Eye (tissue), 1 donor: ENCODE results near the gene NELL1.

Source experiments
- DNase-seq: peaks from one replicate; pipeline ENCODE4 v3.0.0-alpha.2; 2015

The NELL1 gene

DNA sequence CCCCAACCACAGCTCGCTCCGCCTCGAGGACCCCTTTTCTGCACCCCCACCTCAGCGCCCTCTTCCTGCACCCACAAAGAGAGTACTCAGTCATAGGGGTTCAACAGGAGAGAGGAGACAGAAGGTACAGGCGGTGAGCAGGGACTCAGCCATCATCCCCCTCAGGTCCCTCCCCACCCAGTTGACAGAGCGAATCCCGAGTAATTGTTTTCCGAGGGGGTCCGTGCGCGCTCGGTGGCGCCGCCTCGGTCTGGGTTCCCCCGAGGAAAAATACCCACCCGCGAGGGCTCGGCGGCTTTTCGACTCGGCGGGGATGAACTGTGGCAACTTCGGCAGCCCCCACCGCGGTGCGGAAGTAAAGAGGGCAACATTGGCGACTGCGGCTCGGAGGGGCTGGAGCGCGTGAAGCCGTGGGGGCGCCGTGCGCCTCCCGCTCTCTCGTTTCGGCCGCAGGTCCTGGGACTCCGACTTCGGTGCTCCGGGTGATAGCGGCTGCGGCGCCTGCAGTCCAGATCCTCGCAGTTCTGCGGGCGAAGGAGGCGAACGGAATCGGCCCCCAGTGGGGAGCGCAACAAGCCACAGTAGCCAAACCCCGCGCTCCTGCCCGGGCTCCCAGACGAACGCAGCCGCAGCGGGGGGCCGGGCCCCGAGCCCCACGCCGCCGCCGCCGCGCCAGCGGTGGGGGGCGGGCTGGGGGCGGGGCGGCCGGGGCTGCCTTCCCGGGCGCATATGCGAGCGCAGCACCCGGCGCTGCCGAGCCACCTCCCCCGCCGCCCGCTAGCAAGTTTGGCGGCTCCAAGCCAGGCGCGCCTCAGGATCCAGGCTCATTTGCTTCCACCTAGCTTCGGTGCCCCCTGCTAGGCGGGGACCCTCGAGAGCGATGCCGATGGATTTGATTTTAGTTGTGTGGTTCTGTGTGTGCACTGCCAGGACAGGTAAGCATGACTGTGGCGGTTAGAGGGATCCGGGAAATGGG lies at the start of gene NELL1:
NELL1 (plus strand) TSS at position 743 of the 976 bp plus-strand sequence.
- DNase-seq = peak; percentile 48

DNA sequence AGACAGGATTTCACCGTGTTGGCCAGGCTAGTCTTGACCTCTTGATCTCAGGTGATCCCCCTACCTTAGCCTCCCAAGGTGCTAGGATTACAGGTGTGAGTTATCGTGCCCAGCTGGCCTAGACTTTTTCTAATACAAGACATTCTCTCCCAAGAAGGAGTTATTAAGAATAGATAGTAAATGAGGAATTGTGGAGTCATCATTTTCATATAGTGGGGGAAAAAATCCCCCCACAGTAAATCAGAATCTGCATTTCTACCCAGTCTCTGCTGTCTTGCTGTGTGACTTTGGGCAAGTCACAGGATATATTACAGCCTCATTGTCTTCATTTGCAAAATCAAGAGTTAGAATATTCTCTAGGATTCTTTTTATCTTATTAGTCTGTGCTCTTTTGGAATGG lies 48.4 kb upstream of the NELL1 start:
- DNase-seq = no peak

DNA sequence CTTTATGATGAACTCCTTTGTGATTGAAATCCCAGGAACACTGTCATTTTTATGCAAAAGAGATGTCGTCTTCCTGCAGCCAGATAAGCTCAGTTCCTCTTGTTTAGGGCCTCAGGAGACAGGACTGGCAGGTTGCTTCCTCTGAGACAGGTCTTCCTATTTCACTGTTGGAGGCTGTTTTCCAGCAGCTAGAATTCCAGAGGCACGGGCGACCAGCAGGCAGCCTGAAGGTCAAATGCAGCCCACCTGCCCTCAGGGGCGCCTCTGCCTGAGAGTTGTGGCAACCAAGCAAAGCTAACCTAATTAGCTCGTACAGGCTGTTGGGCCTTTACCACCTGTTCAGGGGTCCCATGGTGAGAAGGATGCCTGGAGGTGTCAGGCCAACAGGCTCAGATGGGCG lies 47.7 kb upstream of the NELL1 start:
- DNase-seq = no peak

DNA sequence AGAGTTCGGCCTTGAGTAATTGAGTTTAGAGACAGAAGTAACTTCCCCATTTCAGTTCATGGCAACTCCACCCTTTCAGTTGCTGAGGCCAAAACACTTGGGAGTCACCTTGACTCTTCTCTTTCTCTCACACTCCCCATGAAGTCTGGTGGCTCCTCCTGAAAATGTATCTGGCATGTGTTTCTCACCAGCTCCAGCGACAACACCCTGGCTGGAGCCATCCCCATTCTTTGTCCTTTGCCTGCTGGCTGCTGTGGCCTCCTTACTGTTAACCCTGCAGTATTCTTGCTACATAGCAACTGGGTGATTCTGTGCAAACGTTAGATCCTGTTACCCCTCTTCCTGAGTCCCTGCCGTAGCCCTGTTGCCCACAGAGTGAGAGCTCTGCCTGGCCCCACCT lies 46.1 kb upstream of the NELL1 start:
- DNase-seq = no peak

DNA sequence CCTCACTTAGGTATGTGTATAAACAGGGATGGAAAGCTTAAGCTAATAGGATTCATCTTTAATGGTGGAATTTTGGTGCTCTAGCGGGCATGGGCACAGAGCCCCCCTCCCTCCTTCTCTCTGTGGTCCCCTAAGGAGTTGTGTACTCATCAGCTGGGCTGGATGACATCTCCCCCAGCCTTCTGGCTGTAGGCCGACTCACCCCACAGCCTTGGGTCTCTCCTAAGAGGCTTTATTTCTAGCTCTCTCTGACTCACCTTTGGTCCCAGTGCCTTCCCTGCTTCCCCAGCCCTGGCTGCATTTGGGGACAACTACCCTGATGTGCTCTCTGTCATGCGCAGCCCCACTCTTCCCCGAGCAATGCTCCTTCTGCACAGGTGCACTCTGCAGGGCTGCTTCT lies 43.1 kb upstream of the NELL1 start:
- DNase-seq = no peak

DNA sequence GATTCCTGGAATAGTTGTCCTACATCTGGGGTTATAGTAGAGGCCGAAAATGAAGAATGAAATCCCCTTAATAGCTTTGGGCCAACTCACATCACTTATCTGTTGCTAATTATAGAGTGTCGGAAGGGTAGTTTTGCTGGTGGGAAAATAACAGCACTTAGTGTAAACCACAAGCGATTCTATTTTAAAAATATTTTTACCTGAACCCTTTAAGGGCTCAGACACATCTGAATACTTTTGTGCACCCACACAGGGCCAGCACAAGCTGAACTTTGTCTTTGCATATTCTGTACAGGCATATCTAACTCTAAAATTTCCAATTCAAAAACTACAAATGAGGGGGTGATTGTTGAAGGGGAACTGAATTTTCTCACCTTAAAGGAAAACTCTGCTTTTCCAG lies 42.4 kb upstream of the NELL1 start:
- DNase-seq = no peak

DNA sequence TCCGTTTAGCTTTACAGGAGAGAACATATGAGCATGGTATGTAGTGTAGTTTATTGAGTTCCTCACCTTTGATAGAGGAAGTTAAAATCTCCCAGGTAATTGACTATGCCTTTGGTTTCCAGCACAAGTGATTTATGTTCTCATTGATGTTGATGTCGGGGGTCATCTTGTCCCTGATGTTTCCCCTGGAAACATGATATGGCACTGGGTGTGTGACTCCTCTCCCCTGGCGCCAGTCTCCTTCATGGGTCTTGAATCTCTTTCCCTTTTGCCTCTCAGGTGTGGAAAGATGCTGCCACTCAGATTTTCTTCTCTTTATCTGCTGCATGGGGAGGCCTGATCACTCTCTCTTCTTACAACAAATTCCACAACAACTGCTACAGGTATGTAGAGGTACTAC lies 41.7 kb upstream of the NELL1 start:
- no peak for DNase-seq

DNA sequence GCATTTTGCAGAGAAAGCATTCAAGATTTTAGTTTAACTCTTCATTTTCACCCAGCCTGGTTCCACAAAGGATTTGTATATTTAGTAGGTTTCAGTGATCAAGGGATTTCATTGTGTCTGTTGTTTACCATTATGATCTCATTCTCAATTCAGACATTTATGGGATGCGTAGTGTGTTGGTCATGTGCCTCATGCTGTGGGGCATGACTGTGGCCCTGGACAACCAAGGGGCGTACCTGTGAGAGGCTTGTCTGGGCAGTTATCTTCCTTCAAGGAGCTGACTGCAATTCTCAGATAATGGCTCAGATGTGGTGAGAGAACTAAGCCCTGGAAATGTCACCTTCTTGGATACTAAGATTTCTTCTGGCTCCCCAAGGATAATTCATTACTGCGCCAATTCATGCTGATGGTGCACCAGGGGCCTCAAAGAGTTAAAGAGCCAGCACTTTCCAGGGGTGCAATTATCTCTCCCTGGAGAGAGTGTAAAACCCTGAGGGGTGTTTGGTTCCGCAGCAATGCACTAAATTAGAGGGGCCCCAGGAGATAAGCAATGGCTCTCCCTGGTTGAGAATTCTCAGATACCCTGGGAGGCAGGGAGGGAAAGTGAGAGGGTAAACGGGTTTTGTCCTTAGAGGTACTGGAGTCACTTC lies 37.7 kb upstream of the NELL1 start:
- no peak for DNase-seq

DNA sequence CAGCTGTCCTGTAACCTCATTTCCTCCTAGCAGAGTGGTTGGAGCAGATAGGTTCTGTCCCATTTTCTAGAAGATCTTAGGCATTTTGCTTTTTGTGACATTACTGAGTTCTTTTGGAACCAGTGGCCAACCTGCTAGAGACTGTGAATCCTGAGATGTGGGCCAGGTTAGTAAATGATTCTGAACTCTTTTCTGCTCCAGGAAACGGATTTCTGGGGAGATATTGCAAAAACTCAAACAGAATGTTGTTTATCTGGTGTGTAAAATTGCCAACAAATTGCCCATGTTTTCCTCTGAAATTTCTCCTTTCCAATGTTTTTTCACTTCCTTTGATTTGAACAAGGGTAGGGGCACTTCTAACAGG lies 37.2 kb upstream of the NELL1 start:
- no peak for DNase-seq

DNA sequence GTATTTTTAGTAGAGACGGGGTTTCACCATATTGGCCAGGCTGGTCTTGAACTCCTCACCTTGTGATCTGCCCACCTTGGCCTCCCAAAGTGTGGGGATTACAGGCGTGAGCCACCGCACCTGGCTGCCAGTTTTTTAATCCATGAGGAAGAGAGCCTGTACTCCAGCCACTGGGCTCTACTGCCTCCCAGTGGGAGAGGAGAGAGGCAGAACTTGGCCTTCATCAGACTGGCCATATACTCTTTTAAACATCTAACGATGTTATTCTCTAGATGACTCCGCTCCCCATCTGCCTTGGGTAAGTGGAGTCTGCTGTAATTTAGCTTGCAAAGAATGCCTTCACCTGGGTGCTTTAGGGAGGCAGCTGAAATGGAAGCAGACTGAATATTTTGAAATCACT lies 35.3 kb upstream of the NELL1 start:
- no peak for DNase-seq

DNA sequence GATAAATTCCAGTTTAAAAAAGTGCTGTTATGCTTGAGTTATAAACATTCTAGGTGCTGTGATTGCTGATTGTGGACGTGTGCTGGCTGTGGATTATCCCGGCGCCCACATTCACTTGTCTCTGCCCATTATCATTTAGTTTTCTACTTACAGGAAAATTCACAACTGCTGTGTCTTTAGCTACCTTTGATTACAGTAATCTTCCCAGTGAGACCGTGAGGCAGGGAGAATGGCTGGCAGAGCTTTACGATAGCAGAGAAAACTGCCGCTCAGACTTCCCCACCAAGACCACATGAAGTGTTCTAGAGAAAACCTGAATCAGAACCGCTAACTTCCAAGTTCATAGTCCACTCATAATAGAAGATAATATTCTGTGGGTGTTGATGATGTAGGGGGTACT lies 34.6 kb upstream of the NELL1 start:
- DNase-seq = no peak

DNA sequence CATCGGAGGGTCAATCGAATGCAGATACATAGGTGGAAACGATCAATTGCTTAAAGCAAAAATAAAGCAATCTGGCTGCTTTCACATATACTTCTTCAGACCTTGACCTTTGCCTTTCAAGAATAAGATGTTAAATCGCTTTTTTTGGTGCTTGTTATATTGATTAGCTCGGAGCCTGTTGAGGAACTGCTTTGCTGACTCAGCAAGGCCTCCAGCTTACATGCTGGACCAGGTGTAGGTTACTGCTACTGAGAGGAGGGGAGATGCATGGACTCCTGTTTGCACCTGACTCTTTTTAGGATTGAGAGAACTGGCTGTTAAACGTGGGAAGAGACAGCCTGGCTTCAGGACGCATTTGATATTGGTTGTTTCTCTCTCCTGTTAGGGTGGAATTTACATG lies 31.3 kb upstream of the NELL1 start:
- no peak for DNase-seq

DNA sequence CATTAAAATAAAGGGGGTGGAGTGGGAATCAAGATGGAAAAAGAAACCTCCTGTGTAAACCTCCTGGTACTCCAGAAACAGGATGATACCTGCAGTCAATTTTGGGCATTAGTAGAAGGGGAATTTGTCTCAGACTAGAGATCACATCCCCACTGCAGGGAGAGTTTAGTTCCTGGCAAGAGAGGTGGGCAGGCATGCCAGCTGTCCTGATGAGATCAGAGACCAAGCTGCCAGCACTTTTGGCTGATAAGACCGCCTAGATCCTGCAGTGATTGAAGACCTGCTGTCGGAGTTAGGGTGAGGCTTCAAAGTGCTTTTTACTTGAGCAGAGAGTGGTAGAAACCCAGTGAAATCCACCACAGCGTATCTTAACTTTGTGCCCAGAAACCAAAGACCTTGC lies 29.7 kb upstream of the NELL1 start:
- DNase-seq = no peak

DNA sequence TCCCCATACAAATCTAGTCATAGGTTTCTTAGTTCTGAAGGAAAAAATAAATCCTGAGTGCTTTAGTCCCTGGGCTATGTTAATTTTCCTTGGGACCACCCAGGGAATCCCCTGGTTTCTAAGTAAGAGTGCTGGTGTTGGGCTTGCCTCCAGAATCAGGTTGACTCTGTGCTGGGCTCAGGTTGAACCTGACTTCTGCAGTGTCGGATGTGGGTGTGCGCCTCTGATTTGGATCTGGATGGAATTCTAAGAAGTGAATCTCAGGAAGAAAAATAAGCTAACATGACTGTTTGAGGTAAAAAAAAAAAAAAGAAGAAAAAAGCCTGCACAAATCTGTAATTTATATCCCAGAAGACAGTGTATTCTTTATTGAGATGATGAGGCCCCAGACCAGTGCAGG lies 29.0 kb upstream of the NELL1 start:
- DNase-seq = no peak

DNA sequence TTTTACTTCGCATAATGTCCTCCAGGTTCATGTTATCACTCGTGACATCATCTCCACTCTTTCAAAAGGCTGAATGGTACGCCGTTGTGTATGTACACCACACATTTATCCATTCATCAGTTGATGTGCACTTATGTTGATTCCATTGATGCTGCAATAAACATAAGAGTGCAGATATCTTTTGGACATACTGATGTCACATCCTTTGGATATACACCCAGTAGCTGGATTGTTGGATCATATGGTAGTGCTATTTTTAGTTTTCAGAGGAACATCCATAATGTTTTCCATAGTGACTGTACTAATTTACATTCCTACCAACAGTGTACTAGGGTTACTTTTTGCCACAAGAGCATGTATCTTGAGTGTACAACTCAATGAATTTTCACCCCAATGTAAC lies 25.0 kb upstream of the NELL1 start:
- no peak for DNase-seq

DNA sequence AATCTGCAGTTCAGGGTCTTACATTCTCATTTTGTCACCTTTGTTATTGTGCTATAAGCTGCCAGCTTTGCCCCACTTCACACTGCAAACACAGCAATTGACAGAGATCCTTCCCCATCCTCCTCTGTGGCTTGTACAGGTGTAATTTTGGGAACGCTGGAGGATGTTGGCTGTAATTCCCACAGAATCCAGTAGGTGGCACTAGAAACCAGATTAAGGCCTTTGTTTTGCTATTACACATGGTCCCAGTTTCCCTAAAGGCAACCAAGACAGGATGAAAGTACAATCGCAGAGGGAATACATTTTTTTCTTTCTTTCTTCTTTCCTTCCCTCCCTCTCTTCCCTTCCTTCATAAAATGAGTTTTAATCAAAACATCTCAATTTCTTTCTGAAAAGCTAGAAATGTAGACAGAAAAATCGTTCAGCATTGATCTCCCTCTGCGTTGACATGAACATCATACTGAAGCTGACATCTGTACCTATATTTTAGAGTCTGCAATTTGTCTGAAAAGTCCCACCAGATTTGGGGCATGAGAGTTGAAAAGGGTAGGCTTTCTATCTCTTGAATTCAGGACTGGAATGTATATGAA lies 21.3 kb upstream of the NELL1 start:
- peak; percentile 89 for DNase-seq

DNA sequence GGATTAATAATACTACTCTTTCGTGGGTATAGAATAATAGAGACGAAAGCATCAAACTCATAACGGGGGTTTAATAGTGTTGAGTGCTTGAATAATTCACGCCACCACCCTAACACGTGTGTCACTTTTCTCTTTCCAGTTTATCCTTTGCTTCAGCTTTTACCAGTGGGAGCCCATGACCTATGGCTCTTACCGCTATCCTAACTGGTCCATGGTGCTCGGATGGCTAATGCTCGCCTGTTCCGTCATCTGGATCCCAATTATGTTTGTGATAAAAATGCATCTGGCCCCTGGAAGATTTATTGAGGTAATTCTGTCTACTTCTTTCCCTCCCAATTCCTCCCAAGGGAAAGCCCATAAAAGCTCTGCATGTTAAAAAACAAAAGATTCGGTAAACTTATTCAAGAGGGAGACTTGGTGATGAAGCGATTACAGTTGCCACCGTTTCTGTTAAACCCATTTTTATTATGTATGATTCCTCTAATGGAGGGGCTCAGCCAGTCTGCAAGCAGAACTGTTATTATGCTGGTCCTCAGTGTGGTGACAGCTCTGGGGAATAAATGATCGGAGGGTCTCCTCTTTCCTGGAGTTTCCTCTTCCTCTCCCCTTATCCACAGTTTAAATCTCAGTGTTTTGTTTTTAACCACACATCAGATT lies 17.1 kb upstream of the NELL1 start:
- DNase-seq = no peak

DNA sequence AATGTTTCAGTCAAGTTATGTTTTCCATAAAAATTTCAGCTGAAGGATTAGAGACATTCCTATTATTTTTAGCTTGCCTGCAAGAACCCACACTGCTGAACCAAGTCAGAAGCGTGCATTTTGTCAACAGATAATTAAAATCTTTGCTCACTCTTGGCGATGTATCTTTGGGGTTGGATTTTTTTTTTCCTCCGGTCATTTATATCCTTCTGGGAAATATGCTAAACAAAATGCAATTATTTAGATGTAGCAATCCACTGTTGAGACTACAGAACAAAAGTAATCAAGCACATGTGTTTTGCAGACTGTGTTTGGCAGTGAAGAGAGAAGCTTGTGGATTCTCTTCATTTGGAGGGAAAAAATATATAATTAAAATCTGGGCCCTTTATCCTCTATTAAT lies 15.3 kb upstream of the NELL1 start:
- DNase-seq = peak; percentile 27

DNA sequence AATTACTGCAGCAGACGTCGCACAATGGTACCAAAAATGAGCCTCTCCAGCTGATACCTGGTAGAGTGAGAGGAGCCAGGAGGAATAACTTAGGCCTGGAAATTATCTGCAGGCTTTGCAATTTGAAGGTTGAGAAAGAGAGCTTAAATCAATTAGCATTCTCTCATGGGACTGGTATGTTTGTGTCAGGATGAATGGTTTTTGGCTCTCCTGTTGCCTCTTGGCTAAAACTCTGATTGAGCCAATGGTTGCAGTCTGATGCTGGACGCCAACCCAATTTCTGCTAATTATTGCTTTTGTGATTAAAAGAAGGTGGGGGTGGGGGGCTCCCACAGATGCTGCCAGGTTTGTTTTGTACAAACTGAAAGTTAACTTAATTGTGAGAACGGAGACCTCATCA lies 12.5 kb upstream of the NELL1 start:
- DNase-seq = no peak

DNA sequence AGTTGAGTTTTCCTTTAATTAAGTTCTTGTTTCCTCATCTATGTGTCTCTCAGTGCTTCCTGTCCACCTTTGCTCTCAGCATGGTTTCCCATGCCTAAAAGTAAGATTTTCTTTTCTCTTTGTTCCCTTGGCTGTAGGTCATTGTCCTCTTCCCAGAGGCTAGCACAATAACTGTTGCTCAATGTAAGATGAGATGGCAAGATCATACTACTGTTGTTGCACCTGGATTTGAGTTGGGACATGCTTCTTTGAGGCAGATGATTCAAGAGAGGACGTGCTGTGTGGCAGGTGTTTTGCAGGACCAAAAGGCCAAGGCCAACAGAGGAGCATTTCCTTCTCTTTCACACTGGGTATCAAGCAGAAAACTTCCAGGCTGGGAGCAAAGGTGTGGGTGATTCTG lies 11.3 kb upstream of the NELL1 start:
- no peak for DNase-seq

DNA sequence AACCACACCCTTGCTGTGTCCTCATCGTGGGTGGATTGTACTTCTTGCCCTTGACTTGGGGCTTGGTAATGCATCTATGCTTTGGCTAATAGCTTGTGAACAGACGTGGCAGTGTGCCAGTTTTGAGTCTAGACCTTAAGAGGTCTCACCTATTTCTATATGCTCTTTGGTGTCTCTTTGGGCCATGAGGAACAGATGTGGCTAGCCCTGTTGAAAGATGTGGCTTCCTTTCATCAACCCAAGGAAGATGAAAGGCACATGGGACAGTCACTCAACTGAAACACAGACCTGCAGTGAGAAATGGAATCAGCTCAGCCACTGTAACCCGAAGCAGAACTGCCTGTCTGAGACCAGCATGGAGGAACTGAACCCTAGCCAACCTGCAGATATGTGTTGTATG lies 7.9 kb upstream of the NELL1 start:
- no peak for DNase-seq

DNA sequence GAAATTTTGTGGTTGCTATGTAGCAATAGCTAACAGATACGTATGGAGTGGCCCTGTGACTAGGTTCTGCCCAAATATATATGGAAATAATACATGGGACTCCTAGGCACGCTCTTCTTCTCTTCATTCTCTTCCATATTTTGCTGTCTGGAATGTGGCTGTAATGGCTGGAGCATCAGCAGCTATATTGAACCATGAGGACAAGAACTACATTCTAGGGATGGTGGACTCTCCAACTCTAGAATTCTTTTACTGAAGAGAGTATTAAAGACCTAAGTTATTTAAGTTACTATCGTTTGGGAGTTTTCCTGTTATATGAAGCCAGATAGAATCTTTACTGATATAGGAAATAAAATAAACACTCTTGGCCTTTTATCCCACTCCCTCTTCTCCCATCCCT lies 7.5 kb upstream of the NELL1 start:
- no peak for DNase-seq

DNA sequence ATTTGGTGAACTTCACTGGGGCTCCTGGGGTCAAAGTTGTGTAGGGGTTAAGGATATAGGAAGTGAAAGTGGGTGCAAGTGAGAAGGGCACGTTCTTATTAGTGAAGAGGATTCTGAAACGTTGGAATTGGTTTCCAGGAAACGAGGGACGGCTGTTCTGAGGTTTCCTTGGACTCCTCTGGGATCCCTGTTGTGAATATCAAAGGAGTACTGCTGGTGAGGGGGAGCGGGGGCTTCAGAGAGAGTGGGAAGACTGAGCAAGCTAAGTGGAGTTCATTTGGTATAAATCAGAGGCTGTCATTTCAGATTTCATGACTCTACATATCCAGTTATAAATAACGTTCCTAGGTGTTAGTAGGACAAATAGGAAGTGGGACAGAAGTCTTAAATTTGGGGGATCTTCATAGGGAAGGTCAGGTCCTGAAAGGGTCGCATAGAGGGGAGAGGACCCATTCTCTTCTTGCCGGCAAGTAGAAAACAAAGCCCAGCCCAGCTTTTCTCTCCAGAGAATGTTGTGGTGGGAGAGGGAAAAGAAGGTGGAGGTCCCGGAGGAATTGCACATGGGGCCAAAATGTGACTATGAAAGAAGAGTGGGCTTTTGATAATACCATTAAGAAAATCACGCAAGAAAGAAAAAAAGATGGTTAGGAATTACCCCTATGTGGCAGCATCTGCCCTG lies 1.1 kb upstream of the NELL1 start:
- DNase-seq = peak; percentile 36
